A549 (cell line): ENCODE data around the gene POP4. TPM values are rescaled to one million over a fixed set of nuclear protein-coding genes. Genes with fewer than 3 reads are reported as not detected.
A peak's percentile ranks its signal among the peaks of the same experiment; 100 is the strongest.

Experiments used
- ATAC-seq, 2 experiments: fragments of 200-7000 bp in 1 of 2; fragments of >200 bp in 1 of 2; cut with Nextera tagmentation in 1 of 2; cut with Tn5 transposase in 1 of 2; 3 replicates each; pipeline versions ENCODE4 v1.8.0 to v1.9.1; 2018 to 2020; ENCODE audit warnings: mild to moderate bottlenecking in 1 of 2, moderate library complexity in 1 of 2
- CTCF ChIA-PET: fragments of 300-600 bp; sonication (Branson Sonifier 250); formaldehyde crosslinking; extraction: SDS; loops from one replicate; lab custom pipeline; 2021; ENCODE audit warnings: antibody characterized with exemption, inconsistent platforms; lab: Yijun Ruan, JAX
- POLR2A ChIA-PET: fragments of 350-600 bp; formaldehyde crosslinking; extraction: SDS; loops from one replicate; lab custom pipeline; 2021; ENCODE audit warnings: antibody characterized with exemption, inconsistent platforms; lab: Yijun Ruan, JAX
- DNase-seq, 2 experiments: peaks; one replicate each; pipeline versions ENCODE4 v3.0.0 to v3.0.0-alpha.2; 2011 to 2016; ENCODE audit warnings: low read depth in 1 of 2, low spot score in 1 of 2
- FAIRE-seq: peaks from 2 replicates; lab custom pipeline; 2011; peaks lifted over from hg19 to GRCh38; lab: Jason Lieb, UNC
- H3K27ac ChIP-seq, 2 experiments: fragments of >200 bp; sonication (Bioruptor Twin); formaldehyde crosslinking; 3 replicates each; pipeline ENCODE4 v1.5.1; 2016 to 2017
- H3K4me1 ChIP-seq: fragments of >200 bp; sonication (Bioruptor Twin); formaldehyde crosslinking; 3 replicates; pipeline ENCODE4 v1.6.1; 2016
- H3K4me2 ChIP-seq: fragments of >200 bp; sonication (Bioruptor Twin); formaldehyde crosslinking; 3 replicates; pipeline ENCODE4 v1.6.1; 2016
- H3K4me3 ChIP-seq: fragments of >200 bp; sonication (Bioruptor Twin); formaldehyde crosslinking; 3 replicates; pipeline ENCODE4 v1.5.1; 2016
- H3K9me3 ChIP-seq: fragments of >200 bp; sonication (Bioruptor Twin); formaldehyde crosslinking; 3 replicates; pipeline ENCODE4 v1.6.1; 2016
- CBX2 ChIP-seq: fragments of 200-600 bp; sonication (generic); IDR thresholded peaks from 2 replicates; pipeline ENCODE4 v1.6.1; 2016; ENCODE audit warnings: low read depth, mild to moderate bottlenecking, borderline replicate concordance
- CBX8 ChIP-seq: fragments of 200-600 bp; sonication (generic); IDR thresholded peaks from 2 replicates; pipeline ENCODE4 v1.6.1; 2016
- EP300 ChIP-seq, 2 experiments: fragments of >200 bp; sonication (Bioruptor Twin); formaldehyde crosslinking; IDR thresholded peaks; 2 replicates in 1 of 2; 3 replicates in 1 of 2; pipeline ENCODE4 v1.6.1; 2016 to 2017
- FOSL2 ChIP-seq, 2 experiments: fragments of 450-650 bp in 1 of 2; fragments of >200 bp in 1 of 2; sonication (Bioruptor Twin) in 1 of 2; formaldehyde crosslinking; IDR thresholded peaks; 2 replicates each; pipeline versions ENCODE4 v1.5.0 to v1.6.1; 2016 to 2020; ENCODE audit warnings: mild to moderate bottlenecking in 1 of 2, moderate library complexity in 1 of 2
- FOXS1 ChIP-seq: fragments of 250-450 bp; sonication (Bioruptor Pico); IDR thresholded peaks from 2 replicates; pipeline ENCODE4 v1.5.0; 2020; ENCODE audit warnings: mild to moderate bottlenecking, moderate library complexity
- HOXB5 ChIP-seq: fragments of 250-450 bp; sonication (Bioruptor Pico); IDR thresholded peaks from 2 replicates; pipeline ENCODE4 v1.5.0; 2020; ENCODE audit warnings: mild to moderate bottlenecking, moderate library complexity
- JUN ChIP-seq, 2 experiments: fragments of >200 bp; sonication (Bioruptor Twin); formaldehyde crosslinking; IDR thresholded peaks; 2 replicates in 1 of 2; 3 replicates in 1 of 2; pipeline ENCODE4 v1.6.1; 2016 to 2017
- JUNB ChIP-seq: fragments of >200 bp; sonication (Bioruptor Twin); formaldehyde crosslinking; IDR thresholded peaks from 2 replicates; pipeline ENCODE4 v1.6.1; 2016
- POLR2AphosphoS2 ChIP-seq: conservative IDR thresholded peaks from 2 replicates; pipeline ENCODE4 v1.6.1; 2012; ENCODE audit warnings: low read length, improper control_type of control experiment, inconsistent platforms
- RCOR1 ChIP-seq: fragments of 150-350 bp; IDR thresholded peaks from 2 replicates; pipeline ENCODE4 v1.6.1; 2014; ENCODE audit warnings: antibody characterized with exemption, low read length, low read depth
- SMC3 ChIP-seq: fragments of >200 bp; sonication (Bioruptor Twin); formaldehyde crosslinking; IDR thresholded peaks from 3 replicates; pipeline ENCODE4 v1.6.1; 2018; ENCODE audit warnings: inconsistent platforms
- SREBF2 ChIP-seq: fragments of 450-650 bp; IDR thresholded peaks from 2 replicates; pipeline ENCODE4 v1.6.1; 2014; ENCODE audit warnings: mild to moderate bottlenecking, moderate library complexity
- ZNF302 ChIP-seq: fragments of 250-450 bp; sonication (Bioruptor Pico); IDR thresholded peaks from 2 replicates; pipeline ENCODE4 v1.9.0; 2021; ENCODE audit warnings: inconsistent platforms, mild to moderate bottlenecking, moderate library complexity
- WGBS: methylation state at CpG from one replicate; pipeline ENCODE4 v1.1.6; 2017; ENCODE audit errors: missing lambda C conversion rate; 5-methylcytosine and 5-hydroxymethylcytosine counted together
- polyA plus RNA-seq, 4 experiments: library from polyadenylated mRNA; depleted of rRNA in 3 of 4; stranded (reverse); fragments of >200 nt; fragmentation: RNase III in 1 of 4; extraction: RNeasy Plus Mini Kit Qiagen cat#74134 plus additional on column Dnase treatment in 1 of 4; gene quantifications; 2 replicates in 3 of 4; 3 replicates in 1 of 4; pipeline ENCODE4 v1.2.3, GENCODE V29; 2011 to 2017
- TF ChIP-seq, protein P1 (sequence below): fragments of >200 bp; sonication (Bioruptor Twin); formaldehyde crosslinking; IDR thresholded peaks from 2 replicates; pipeline ENCODE4 v1.6.1; 2016
- TF ChIP-seq, protein P2 (sequence below): fragments of 450-650 bp; IDR thresholded peaks from 2 replicates; pipeline ENCODE4 v1.6.1; 2014; ENCODE audit warnings: antibody characterized with exemption
- TF ChIP-seq, protein P3 (sequence below): fragments of 250-450 bp; sonication (Bioruptor Pico); IDR thresholded peaks from 2 replicates; pipeline ENCODE4 v1.5.0; 2020; ENCODE audit warnings: low read depth, mild to moderate bottlenecking, moderate library complexity
- TF ChIP-seq, protein P4 (sequence below): fragments of 250-450 bp; sonication (Bioruptor Pico); IDR thresholded peaks from 2 replicates; pipeline ENCODE4 v1.5.0; 2021; ENCODE audit warnings: mild to moderate bottlenecking, moderate library complexity, borderline replicate concordance
- TF ChIP-seq, protein P5 (sequence below): fragments of >200 bp; sonication (Bioruptor Twin); formaldehyde crosslinking; IDR thresholded peaks from 3 replicates; pipeline ENCODE4 v1.6.1; 2016
- TF ChIP-seq, protein P6 (sequence below): fragments of >200 bp; sonication (Bioruptor Twin); formaldehyde crosslinking; IDR thresholded peaks from 3 replicates; pipeline ENCODE4 v1.5.1; 2016
- TF ChIP-seq, protein P7 (sequence below): IDR thresholded peaks from 2 replicates; pipeline ENCODE4 v1.6.1; 2012
- TF ChIP-seq, protein P8 (sequence below): fragments of 200-600 bp; sonication (generic); IDR thresholded peaks from 2 replicates; pipeline ENCODE4 v1.6.1; 2016; ENCODE audit warnings: antibody characterized with exemption, mild to moderate bottlenecking, moderate library complexity

Gene POP4
- polyA plus RNA-seq, 2 of the 4 experiments (the other 2 are of a cell fraction), result 202 to 208 TPM

DNA sequence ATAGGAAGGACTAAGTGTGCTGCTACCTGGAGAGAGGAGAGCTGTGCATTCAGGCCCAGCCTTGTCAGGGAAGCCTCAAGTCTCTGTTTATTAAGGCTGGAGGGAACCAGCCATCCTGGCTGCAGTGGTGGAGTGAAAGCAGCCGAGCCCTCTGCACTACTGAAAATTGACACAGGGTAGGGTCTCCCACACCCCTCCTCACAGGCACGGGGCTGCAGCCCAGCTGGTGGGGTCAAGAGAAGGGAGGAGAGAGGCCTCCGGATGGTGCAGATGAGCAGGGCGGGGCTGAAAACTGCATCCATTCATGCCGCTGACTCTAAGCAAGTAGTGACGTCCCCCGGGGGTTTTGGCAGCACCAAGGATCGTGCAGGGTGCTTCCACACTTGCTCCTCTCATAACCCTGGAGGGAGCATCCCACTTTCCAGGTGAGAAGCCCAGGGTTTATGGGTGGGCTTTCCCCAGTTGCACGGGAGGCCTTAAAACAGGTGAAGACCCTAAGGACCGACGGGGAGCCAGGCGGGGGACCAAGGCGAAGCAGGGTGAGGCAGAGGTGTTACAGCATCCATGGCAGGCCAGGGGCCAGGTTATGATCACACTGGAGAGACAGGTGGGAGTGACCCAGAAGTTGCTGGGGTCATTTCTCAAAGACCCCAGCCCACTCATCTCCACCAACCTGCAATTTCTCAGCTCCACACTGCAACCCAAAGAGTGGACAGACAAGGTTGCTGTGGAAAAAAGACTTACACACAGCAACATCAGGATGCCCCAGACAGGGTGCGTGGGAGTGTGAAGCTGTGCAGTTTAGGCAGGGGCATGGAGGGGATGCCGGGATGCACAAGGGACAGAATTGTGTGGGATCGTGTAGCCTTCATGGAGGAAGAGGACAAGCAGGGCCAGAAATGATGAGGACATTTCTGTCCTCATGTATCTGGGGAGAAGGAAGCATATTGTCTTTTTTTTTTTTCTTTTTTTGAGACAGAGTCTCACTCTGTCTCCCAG lies 43.5 kb upstream of the POP4 start:
- H3K4me3 ChIP-seq, result no peak overlapping the region
- no peak overlapping the region for H3K27ac ChIP-seq
- WGBS, result 13% methylated on average over 16 of the region's 16 CpGs
- TF ChIP-seq, protein P1, sequence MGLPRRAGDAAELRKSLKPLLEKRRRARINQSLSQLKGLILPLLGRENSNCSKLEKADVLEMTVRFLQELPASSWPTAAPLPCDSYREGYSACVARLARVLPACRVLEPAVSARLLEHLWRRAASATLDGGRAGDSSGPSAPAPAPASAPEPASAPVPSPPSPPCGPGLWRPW, result peak; percentile 9; the same call in 1 of the 2 replicates
- no peak for TF ChIP-seq RCOR1
- FAIRE-seq (no peak), ATAC-seq (peak in 1 of 2 experiments; percentile 20; a peak in 1 of 6 replicates), DNase-seq (no peak)
- H3K9me3 ChIP-seq, result peaks cover 25% of the 10 kb centered on the region
- no peaks in the 10 kb centered on the region for H3K4me1 ChIP-seq
- H3K4me2 ChIP-seq, result no peak overlapping the region
- POLR2A ChIA-PET, result interaction anchor here (1.0 to 1.1 kb wide), 2 partner anchors 44 kb away, joined by 3 to 5 read pairs; partner anchors contain the start of gene POP4
- CTCF ChIA-PET, result interaction anchor here (0.5 kb wide), 2 partner anchors 45 to 1097 kb away, joined by 3 read pairs; no protein-coding TSS in a partner anchor

DNA sequence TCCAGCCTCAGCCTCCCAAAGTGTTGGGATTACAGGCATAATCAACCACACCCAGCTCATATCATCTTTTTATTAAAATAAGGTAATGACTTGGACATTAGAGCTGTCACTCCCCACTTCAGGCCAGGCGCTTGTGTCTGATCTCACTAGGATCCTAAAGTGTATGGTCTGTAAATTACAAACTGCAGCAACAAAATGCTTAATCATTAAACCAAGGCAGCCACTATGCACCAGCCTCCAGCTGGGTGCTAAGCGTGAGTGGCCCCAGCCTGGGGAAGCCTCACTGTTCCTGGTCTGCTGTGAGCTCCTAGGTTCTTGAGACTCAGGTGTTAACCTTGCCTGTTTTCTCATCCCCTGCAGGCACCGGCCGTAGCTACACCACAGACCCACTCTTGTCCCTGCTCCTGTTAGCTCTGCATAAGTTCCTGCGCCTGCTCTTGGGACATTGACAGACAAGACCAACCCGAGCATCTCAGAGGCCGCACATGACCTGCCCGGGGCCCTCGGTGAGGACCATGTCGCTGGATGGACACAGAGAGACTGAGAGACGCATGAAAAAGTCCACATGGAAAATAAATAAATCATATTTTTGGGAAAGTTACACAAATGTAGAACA lies 42.5 kb upstream of the POP4 start:
- Histone ChIP-seq H3K27ac (no peak overlapping the region), H3K9me3 (peaks cover 18% of the 10 kb centered on the region), H3K4me2 (no peak overlapping the region), H3K4me1 (no peaks in the 10 kb centered on the region), H3K4me3 (no peak overlapping the region)
- peak; percentile 36 to 45; a peak in 5 of 6 replicates for ATAC-seq
- ChIA-PET CTCF (interaction anchor here (0.5 kb wide), 2 partner anchors 44 to 1098 kb away, joined by 3 read pairs; no protein-coding TSS in a partner anchor), POLR2A (interaction anchor here (1.0 kb wide), 1 partner anchor 43 kb away, joined by 3 read pairs; the partner anchor contains the start of gene POP4)
- FAIRE-seq, result peak; percentile 39
- no peak for DNase-seq
- TF ChIP-seq, protein P2, sequence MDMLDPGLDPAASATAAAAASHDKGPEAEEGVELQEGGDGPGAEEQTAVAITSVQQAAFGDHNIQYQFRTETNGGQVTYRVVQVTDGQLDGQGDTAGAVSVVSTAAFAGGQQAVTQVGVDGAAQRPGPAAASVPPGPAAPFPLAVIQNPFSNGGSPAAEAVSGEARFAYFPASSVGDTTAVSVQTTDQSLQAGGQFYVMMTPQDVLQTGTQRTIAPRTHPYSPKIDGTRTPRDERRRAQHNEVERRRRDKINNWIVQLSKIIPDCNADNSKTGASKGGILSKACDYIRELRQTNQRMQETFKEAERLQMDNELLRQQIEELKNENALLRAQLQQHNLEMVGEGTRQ, result no peak
- TF ChIP-seq, protein P3, sequence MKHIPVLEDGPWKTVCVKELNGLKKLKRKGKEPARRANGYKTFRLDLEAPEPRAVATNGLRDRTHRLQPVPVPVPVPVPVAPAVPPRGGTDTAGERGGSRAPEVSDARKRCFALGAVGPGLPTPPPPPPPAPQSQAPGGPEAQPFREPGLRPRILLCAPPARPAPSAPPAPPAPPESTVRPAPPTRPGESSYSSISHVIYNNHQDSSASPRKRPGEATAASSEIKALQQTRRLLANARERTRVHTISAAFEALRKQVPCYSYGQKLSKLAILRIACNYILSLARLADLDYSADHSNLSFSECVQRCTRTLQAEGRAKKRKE (CRISPR knock-in tag), result no peak
- TF ChIP-seq FOXS1 (no peak), ZNF302 (CRISPR knock-in tag) (no peak), CBX2 (no peak), SMC3 (no peak), HOXB5 (CRISPR knock-in tag) (no peak), JUN (IDR thresholded peaks at IDR 0.05) (no peak), POLR2AphosphoS2 (no peak), CBX8 (no peak), EP300 (IDR thresholded peaks at IDR 0.05) (no peak), JUNB (no peak), FOSL2 (IDR thresholded peaks at IDR 0.05) (no peak), FOSL2 (CRISPR knock-in tag; IDR thresholded peaks at IDR 0.05) (no peak), SREBF2 (no peak)
- TF ChIP-seq, protein P4, sequence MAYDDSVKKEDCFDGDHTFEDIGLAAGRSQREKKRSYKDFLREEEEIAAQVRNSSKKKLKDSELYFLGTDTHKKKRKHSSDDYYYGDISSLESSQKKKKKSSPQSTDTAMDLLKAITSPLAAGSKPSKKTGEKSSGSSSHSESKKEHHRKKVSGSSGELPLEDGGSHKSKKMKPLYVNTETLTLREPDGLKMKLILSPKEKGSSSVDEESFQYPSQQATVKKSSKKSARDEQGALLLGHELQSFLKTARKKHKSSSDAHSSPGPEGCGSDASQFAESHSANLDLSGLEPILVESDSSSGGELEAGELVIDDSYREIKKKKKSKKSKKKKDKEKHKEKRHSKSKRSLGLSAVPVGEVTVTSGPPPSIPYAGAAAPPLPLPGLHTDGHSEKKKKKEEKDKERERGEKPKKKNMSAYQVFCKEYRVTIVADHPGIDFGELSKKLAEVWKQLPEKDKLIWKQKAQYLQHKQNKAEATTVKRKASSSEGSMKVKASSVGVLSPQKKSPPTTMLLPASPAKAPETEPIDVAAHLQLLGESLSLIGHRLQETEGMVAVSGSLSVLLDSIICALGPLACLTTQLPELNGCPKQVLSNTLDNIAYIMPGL, result no peak
- TF ChIP-seq, protein P5, sequence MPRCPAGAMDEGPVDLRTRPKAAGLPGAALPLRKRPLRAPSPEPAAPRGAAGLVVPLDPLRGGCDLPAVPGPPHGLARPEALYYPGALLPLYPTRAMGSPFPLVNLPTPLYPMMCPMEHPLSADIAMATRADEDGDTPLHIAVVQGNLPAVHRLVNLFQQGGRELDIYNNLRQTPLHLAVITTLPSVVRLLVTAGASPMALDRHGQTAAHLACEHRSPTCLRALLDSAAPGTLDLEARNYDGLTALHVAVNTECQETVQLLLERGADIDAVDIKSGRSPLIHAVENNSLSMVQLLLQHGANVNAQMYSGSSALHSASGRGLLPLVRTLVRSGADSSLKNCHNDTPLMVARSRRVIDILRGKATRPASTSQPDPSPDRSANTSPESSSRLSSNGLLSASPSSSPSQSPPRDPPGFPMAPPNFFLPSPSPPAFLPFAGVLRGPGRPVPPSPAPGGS, result no peak
- TF ChIP-seq, protein P6, sequence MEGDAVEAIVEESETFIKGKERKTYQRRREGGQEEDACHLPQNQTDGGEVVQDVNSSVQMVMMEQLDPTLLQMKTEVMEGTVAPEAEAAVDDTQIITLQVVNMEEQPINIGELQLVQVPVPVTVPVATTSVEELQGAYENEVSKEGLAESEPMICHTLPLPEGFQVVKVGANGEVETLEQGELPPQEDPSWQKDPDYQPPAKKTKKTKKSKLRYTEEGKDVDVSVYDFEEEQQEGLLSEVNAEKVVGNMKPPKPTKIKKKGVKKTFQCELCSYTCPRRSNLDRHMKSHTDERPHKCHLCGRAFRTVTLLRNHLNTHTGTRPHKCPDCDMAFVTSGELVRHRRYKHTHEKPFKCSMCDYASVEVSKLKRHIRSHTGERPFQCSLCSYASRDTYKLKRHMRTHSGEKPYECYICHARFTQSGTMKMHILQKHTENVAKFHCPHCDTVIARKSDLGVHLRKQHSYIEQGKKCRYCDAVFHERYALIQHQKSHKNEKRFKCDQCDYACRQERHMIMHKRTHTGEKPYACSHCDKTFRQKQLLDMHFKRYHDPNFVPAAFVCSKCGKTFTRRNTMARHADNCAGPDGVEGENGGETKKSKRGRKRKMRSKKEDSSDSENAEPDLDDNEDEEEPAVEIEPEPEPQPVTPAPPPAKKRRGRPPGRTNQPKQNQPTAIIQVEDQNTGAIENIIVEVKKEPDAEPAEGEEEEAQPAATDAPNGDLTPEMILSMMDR, result no peak
- TF ChIP-seq, protein P7, sequence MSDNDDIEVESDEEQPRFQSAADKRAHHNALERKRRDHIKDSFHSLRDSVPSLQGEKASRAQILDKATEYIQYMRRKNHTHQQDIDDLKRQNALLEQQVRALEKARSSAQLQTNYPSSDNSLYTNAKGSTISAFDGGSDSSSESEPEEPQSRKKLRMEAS, result no peak
- TF ChIP-seq, protein P8, sequence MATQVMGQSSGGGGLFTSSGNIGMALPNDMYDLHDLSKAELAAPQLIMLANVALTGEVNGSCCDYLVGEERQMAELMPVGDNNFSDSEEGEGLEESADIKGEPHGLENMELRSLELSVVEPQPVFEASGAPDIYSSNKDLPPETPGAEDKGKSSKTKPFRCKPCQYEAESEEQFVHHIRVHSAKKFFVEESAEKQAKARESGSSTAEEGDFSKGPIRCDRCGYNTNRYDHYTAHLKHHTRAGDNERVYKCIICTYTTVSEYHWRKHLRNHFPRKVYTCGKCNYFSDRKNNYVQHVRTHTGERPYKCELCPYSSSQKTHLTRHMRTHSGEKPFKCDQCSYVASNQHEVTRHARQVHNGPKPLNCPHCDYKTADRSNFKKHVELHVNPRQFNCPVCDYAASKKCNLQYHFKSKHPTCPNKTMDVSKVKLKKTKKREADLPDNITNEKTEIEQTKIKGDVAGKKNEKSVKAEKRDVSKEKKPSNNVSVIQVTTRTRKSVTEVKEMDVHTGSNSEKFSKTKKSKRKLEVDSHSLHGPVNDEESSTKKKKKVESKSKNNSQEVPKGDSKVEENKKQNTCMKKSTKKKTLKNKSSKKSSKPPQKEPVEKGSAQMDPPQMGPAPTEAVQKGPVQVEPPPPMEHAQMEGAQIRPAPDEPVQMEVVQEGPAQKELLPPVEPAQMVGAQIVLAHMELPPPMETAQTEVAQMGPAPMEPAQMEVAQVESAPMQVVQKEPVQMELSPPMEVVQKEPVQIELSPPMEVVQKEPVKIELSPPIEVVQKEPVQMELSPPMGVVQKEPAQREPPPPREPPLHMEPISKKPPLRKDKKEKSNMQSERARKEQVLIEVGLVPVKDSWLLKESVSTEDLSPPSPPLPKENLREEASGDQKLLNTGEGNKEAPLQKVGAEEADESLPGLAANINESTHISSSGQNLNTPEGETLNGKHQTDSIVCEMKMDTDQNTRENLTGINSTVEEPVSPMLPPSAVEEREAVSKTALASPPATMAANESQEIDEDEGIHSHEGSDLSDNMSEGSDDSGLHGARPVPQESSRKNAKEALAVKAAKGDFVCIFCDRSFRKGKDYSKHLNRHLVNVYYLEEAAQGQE, result no peak
- WGBS, result 41% methylated on average over 11 of the region's 11 CpGs
